Measurements from ENCODE around the gene CBR3.

DNA sequence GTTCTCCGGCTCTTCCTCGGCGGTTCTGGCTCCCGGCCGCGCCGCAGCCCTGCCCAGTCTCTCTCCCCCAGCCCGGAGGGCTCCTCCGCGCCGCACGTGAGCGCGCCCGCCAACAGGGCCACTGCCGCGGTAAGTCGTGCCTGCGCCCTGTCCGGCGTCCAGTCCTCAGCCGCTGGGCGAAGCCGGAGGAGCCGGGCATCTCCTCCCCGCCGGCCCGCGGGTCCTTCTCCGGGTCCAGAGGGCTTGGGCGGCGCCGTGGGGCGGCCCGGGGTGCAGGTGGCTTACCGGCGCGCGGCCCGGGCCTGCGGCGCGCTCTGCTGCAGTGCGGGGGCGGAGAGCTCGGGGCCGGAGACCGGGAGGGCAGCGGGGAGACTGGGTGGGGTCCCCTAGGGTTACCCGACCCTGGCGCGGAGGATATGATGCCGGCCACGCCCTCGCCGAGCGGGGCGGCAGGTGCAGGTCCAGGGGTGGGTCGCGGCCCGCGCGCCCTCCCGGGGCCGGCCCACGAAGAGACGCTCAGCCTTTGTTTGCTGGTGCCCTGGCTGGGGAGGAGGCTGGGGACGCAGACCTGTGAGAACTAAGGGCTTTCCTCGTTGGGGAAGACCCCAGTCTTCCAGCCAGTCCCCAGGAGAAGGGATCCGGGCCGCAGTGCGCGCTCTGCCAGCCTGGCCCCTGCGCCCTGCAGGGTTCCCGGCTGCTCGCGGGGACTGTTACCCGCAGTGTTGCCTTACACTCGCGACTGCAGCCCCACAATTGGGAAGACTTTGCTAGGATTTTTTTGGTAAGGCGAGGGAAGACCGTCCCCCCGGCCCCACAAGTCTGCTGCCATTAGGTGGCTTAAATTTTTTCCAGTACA, 22.2 kb downstream of the CBR3 start, which contains the start of gene DOP1B:
- TF ChIP-seq, protein P1, sequence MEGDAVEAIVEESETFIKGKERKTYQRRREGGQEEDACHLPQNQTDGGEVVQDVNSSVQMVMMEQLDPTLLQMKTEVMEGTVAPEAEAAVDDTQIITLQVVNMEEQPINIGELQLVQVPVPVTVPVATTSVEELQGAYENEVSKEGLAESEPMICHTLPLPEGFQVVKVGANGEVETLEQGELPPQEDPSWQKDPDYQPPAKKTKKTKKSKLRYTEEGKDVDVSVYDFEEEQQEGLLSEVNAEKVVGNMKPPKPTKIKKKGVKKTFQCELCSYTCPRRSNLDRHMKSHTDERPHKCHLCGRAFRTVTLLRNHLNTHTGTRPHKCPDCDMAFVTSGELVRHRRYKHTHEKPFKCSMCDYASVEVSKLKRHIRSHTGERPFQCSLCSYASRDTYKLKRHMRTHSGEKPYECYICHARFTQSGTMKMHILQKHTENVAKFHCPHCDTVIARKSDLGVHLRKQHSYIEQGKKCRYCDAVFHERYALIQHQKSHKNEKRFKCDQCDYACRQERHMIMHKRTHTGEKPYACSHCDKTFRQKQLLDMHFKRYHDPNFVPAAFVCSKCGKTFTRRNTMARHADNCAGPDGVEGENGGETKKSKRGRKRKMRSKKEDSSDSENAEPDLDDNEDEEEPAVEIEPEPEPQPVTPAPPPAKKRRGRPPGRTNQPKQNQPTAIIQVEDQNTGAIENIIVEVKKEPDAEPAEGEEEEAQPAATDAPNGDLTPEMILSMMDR (IDR thresholded peaks at IDR 0.05) = no peak
- TF ChIP-seq EZH2 (IDR thresholded peaks at IDR 0.05; ENCODE audit: borderline replicate concordance, insufficient read depth, low read depth, low read length, poor library complexity, severe bottlenecking) = no peak
